Esophagus squamous epithelium (tissue), 5 donors: ENCODE results near the gene MTHFD2L. TPM values are rescaled to one million over a fixed set of nuclear protein-coding genes. Genes with fewer than 3 reads are reported as not detected.
"Not testable (repeated sequence)": the region's sequence is repeated elsewhere in the genome, so short reads cannot be mapped to it uniquely, and the experiment has no call there.

Source experiments
- DNase-seq: peaks from one replicate; lab custom pipeline; 2025; lab: John Stamatoyannopoulos, UW
- H3K27ac ChIP-seq, 4 donors: fragments of 200-600 bp; sonication (generic); one replicate each; pipeline ENCODE4 v1.5.1; 2016 to 2019; ENCODE audit warnings: mild to moderate bottlenecking in 1 of 4
- H3K27me3 ChIP-seq, 4 donors: fragments of 200-600 bp; sonication (generic); 1 replicate in 3 of 4; 2 replicates in 1 of 4; pipeline versions ENCODE4 v1.5.1 to v1.6.0; 2017 to 2021; ENCODE audit warnings: antibody characterized with exemption in 1 of 4
- H3K36me3 ChIP-seq, 3 donors: fragments of 200-600 bp; sonication (generic); one replicate each; pipeline ENCODE4 v1.5.1; 2016 to 2019
- H3K4me1 ChIP-seq, 3 donors: fragments of 200-600 bp; sonication (generic); one replicate each; pipeline ENCODE4 v1.5.1; 2017 to 2019
- H3K4me3 ChIP-seq, 4 donors: fragments of 200-600 bp; sonication (generic); 1 replicate in 3 of 4; 2 replicates in 1 of 4; pipeline ENCODE4 v1.5.1; 2016 to 2019; ENCODE audit warnings: mild to moderate bottlenecking in 2 of 4, moderate library complexity in 1 of 4
- H3K9me3 ChIP-seq, 3 donors: fragments of 200-600 bp; sonication (generic); one replicate each; pipeline ENCODE4 v1.5.1; 2016 to 2019
- CTCF ChIP-seq, 6 experiments: fragments of 450-650 bp in 4 of 6; fragments of 200-600 bp in 2 of 6; sonication (generic) in 2 of 6; IDR thresholded peaks; one replicate each; pipeline ENCODE4 v1.5.1; 2016 to 2019; ENCODE audit warnings: antibody characterized with exemption in 6 of 6, mild to moderate bottlenecking in 4 of 6, moderate library complexity in 4 of 6
- POLR2A ChIP-seq, 4 donors: fragments of 450-650 bp; IDR thresholded peaks; one replicate each; pipeline ENCODE4 v1.6.1; 2017; ENCODE audit warnings: antibody characterized with exemption in 4 of 4, mild to moderate bottlenecking in 4 of 4, moderate library complexity in 3 of 4
- whole genome bisulfite sequencing, 2 donors: methylation state at CpG; one replicate each; pipeline ENCODE4 v1.1.5; 2018; 5-methylcytosine and 5-hydroxymethylcytosine counted together
- intact Hi-C: fragments of 100-400 bp; cut with DNase I; formaldehyde crosslinking; loops from one replicate; pipeline ENCODE4 v1.15.0; 2022
- total RNA-seq, 4 donors: library from RNA; depleted of rRNA; stranded (reverse); fragments of >200 nt; gene quantifications; one replicate each; pipeline ENCODE4 v1.1.0, GENCODE V29; 2016
- donor health status: DM: yes; HTN: yes; CAD: no.

MTHFD2L gene
- total RNA-seq, 4 donors from 2014 or later = 9.9 to 22.9 (median 19.1) TPM

GRCh38 chr4:74123065-74123728 is 34.7 kb upstream of the MTHFD2L start:
- Histone ChIP-seq H3K4me1 (peaks cover 0 to 14% (median 5%) of the 10 kb centered on the region in 3 donors), H3K36me3 (no peaks in the 10 kb centered on the region), H3K4me3 (no peak overlapping the region), H3K27ac (no peak overlapping the region), H3K27me3 (no peaks in the 10 kb centered on the region), H3K9me3 (no peaks in the 10 kb centered on the region)
- intact Hi-C loops = no loop called here
- no peak for TF ChIP-seq POLR2A (IDR thresholded peaks at IDR 0.05)
- TF ChIP-seq CTCF (IDR thresholded peaks at IDR 0.05) = no peak
- 76 to 79% methylated on average over 1 of the region's 1 CpG for WGBS, 2 donors
- DNase-seq = no peak

GRCh38 chr4:74125029-74125428 is 32.9 kb upstream of the MTHFD2L start:
- Histone ChIP-seq H3K4me1 (peaks cover 0 to 7% (median 3%) of the 10 kb centered on the region in 3 donors), H3K36me3 (no peaks in the 10 kb centered on the region), H3K27ac (no peak overlapping the region), H3K4me3 (no peak overlapping the region), H3K9me3 (no peaks in the 10 kb centered on the region), H3K27me3 (no peaks in the 10 kb centered on the region)
- WGBS, 2 donors = 86 to 94% methylated on average over 1 of the region's 1 CpG
- no peak for DNase-seq
- intact Hi-C loops = no loop called here
- TF ChIP-seq POLR2A (IDR thresholded peaks at IDR 0.05) (no peak), CTCF (IDR thresholded peaks at IDR 0.05) (no peak)

GRCh38 chr4:74127745-74128144 is 30.2 kb upstream of the MTHFD2L start:
- no peak for TF ChIP-seq POLR2A (IDR thresholded peaks at IDR 0.05)
- TF ChIP-seq CTCF (IDR thresholded peaks at IDR 0.05) = no peak
- H3K27me3 ChIP-seq = no peaks in the 10 kb centered on the region
- peaks cover 0 to 7% (median 3%) of the 10 kb centered on the region in 3 donors for H3K4me1 ChIP-seq
- no peaks in the 10 kb centered on the region for H3K36me3 ChIP-seq
- WGBS, 2 donors = 86 to 90% methylated on average over 4 of the region's 4 CpGs
- H3K4me3 ChIP-seq = no peak overlapping the region
- no peak overlapping the region for H3K27ac ChIP-seq
- no peaks in the 10 kb centered on the region for H3K9me3 ChIP-seq
- DNase-seq = no peak
- intact Hi-C loops = no loop called here

GRCh38 chr4:74130843-74131242 is 27.1 kb upstream of the MTHFD2L start:
- not testable (repeated sequence) for H3K27ac ChIP-seq, H3K4me1 ChIP-seq, H3K9me3 ChIP-seq, H3K27me3 ChIP-seq, H3K36me3 ChIP-seq, H3K4me3 ChIP-seq, DNase-seq
- 92 to 97% methylated on average over 2 of the region's 2 CpGs for WGBS, 2 donors
- intact Hi-C loops = loop anchor here (10.0 kb wide), 1 partner anchor 476 kb away; no protein-coding TSS in a partner anchor

GRCh38 chr4:74132188-74132587 is 25.7 kb upstream of the MTHFD2L start:
- H3K27ac ChIP-seq, H3K27me3 ChIP-seq, H3K4me1 ChIP-seq, H3K9me3 ChIP-seq, DNase-seq, H3K4me3 ChIP-seq, H3K36me3 ChIP-seq: not testable (repeated sequence)
- intact Hi-C loops = loop anchor here (10.0 kb wide), 1 partner anchor 477 kb away; no protein-coding TSS in a partner anchor

- 76 to 82% methylated on average over 1 of the region's 1 CpG for WGBS, 2 donors
- Histone ChIP-seq H3K27me3 (no peaks in the 10 kb centered on the region), H3K4me3 (no peak overlapping the region), H3K9me3 (peaks cover 0 to 4% (median 0%) of the 10 kb centered on the region in 3 donors), H3K36me3 (no peaks in the 10 kb centered on the region), H3K4me1 (no peaks in the 10 kb centered on the region), H3K27ac (no peak overlapping the region)
- DNase-seq = no peak
- intact Hi-C loops = loop anchor here (10.0 kb wide), 1 partner anchor 478 kb away; no protein-coding TSS in a partner anchor
- TF ChIP-seq POLR2A (IDR thresholded peaks at IDR 0.05) (no peak), CTCF (IDR thresholded peaks at IDR 0.05) (no peak)
These were observed 25.0 kb upstream of the MTHFD2L start for GRCh38 chr4:74132944-74133343.
